Measurements from ENCODE around the gene TDRD1. TPM values are rescaled to one million over a fixed set of nuclear protein-coding genes. Genes with fewer than 3 reads are reported as not detected.

Gene TDRD1
- total RNA-seq, 1 donor from 2014 or later, result 2.1 TPM

DNA sequence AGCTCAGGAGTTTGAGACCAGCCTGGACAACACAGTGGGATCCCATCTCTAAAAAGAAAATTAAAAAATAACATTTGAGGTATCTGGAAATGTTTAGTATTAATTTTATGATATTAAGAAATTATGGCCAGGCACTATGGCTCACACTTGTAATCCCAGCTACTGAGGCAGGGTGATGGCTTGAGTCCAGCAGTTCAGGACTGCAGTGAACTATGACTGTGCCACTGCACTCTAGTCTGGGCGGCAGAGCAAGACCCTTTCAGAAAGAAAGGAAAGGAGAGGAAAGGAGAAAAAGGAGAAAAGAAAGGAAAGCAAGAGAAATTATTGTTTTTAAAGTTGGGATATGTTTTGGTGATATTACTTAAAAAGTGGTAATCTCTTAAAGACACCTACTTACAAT lies 2.6 kb upstream of the TDRD1 start:
- H3K36me3 ChIP-seq (ENCODE audit: control insufficient read depth, insufficient read depth, low read length), result no peaks in the 10 kb centered on the region
- no peak for TF ChIP-seq CTCF (IDR thresholded peaks at IDR 0.05; ENCODE audit: insufficient read depth, low read length, severe bottlenecking)

DNA sequence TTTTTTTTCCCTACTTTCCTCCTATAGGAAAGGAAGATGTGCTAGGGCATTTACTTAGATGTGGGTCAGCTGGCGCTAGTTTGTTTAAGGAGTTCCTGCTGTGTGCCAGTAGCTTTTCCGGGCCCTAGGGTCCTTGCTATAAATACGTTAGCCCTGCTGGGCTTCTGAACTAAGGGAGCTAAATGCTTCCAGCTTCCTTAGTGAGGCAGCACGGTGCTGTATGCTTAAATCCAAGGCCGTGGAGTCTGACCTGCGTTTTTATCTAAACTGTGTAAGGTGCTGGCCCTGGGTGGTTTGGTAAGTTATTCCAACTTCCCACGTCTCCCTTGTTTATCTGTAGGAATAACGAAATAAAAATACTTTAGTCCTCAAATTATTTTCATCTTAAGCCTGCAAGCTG lies 594 bp downstream of the TDRD1 start:
- FAIRE-seq (no peak), DNase-seq (ENCODE audit: low read depth) (no peak)
- no peaks in the 10 kb centered on the region for H3K27me3 ChIP-seq (ENCODE audit: control insufficient read depth, insufficient read depth, low read length)
- no peaks in the 10 kb centered on the region for H3K36me3 ChIP-seq (ENCODE audit: control insufficient read depth, insufficient read depth, low read length)
- no peak overlapping the region for H3K4me3 ChIP-seq (ENCODE audit: low read depth, low read length)
- no peak for TF ChIP-seq CTCF (IDR thresholded peaks at IDR 0.05; ENCODE audit: insufficient read depth, low read length, severe bottlenecking)

More for the DNA sequence above, 2.6 kb upstream of the TDRD1 start:
- Histone ChIP-seq H3K27me3 (ENCODE audit: control insufficient read depth, insufficient read depth, low read length) (no peaks in the 10 kb centered on the region), H3K4me3 (ENCODE audit: low read depth, low read length) (no peak overlapping the region)
- DNase-seq (ENCODE audit: low read depth) (no peak), FAIRE-seq (no peak)

GRCh38 chr10:114180937-114181336 lies 1.8 kb downstream of the TDRD1 start:
- no peak for DNase-seq (ENCODE audit: low read depth)
- FAIRE-seq, result no peak
- TF ChIP-seq CTCF (IDR thresholded peaks at IDR 0.05; ENCODE audit: insufficient read depth, low read length, severe bottlenecking), result no peak
- no peaks in the 10 kb centered on the region for H3K27me3 ChIP-seq (ENCODE audit: control insufficient read depth, insufficient read depth, low read length)
- H3K4me3 ChIP-seq (ENCODE audit: low read depth, low read length), result no peak overlapping the region
- H3K36me3 ChIP-seq (ENCODE audit: control insufficient read depth, insufficient read depth, low read length), result no peaks in the 10 kb centered on the region

GRCh38 chr10:114181971-114182370 lies 2.8 kb downstream of the TDRD1 start:
- no peaks in the 10 kb centered on the region for H3K36me3 ChIP-seq (ENCODE audit: control insufficient read depth, insufficient read depth, low read length)
- H3K4me3 ChIP-seq (ENCODE audit: low read depth, low read length), result no peak overlapping the region
- FAIRE-seq, result no peak
- DNase-seq (ENCODE audit: low read depth), result no peak
- no peak for TF ChIP-seq CTCF (IDR thresholded peaks at IDR 0.05; ENCODE audit: insufficient read depth, low read length, severe bottlenecking)
- no peaks in the 10 kb centered on the region for H3K27me3 ChIP-seq (ENCODE audit: control insufficient read depth, insufficient read depth, low read length)

DNA sequence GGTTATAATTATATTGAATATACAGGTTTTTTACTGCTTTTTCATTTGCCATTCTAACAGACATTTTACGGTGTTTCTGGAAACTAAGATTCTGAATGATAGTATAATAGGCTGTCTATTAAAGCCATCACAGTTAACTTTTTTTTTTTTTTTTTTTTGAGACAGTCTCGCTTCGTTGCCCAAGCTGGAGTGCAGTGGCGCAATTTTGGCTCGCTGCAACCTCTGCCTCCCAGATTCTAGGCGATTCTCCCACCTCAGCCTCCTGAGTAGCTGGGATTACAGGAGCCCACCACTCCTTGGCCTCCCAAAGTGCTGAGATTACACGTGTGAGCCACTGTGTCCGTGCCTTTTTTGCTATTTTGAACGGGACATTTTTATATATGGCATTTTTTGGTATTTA lies 4.4 kb downstream of the TDRD1 start:
- FAIRE-seq, result no peak
- H3K27me3 ChIP-seq (ENCODE audit: control insufficient read depth, insufficient read depth, low read length), result no peaks in the 10 kb centered on the region
- no peak overlapping the region for H3K4me3 ChIP-seq (ENCODE audit: low read depth, low read length)
- TF ChIP-seq CTCF (IDR thresholded peaks at IDR 0.05; ENCODE audit: insufficient read depth, low read length, severe bottlenecking), result no peak
- no peak for DNase-seq (ENCODE audit: low read depth)
- no peaks in the 10 kb centered on the region for H3K36me3 ChIP-seq (ENCODE audit: control insufficient read depth, insufficient read depth, low read length)

DNA sequence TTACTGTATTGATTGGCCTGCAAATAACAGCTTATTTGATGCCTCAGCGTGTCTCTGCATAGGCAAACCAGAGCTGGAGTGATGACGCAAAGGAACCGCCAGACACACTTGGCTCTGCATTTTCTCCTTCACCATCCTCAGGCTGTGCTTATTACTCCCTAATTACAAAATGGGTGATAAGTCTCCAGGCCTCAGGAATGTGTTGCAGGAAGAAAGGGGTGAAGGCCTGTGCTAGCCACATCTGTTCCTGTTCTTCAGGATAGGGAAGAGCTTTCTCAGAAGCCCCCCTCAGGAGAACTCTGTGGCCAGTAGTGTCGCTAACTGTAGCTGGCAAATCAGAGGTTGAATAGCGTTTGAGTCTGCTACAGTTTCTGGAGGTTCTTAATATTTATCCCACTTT lies 5.1 kb downstream of the TDRD1 start:
- H3K36me3 ChIP-seq (ENCODE audit: control insufficient read depth, insufficient read depth, low read length), result no peaks in the 10 kb centered on the region
- no peak for FAIRE-seq
- no peak for TF ChIP-seq CTCF (IDR thresholded peaks at IDR 0.05; ENCODE audit: insufficient read depth, low read length, severe bottlenecking)
- H3K27me3 ChIP-seq (ENCODE audit: control insufficient read depth, insufficient read depth, low read length), result no peaks in the 10 kb centered on the region
- DNase-seq (ENCODE audit: low read depth), result no peak
- no peak overlapping the region for H3K4me3 ChIP-seq (ENCODE audit: low read depth, low read length)
